Astrocyte (in vitro differentiated cells and primary cell): ENCODE measurements around the gene MFSD1. TPM values are rescaled to one million over a fixed set of nuclear protein-coding genes. Genes with fewer than 3 reads are reported as not detected.

ENCODE experiments used
- DNase-seq: peaks from one replicate; pipeline ENCODE4 v3.0.0-alpha.2; 2010; ENCODE audit warnings: low read depth
- FAIRE-seq: peaks from 2 replicates; lab custom pipeline; 2011; peaks lifted over from hg19 to GRCh38; lab: Jason Lieb, UNC
- H2AFZ ChIP-seq: 2 replicates; pipeline ENCODE4 v1.6.0; 2012; ENCODE audit warnings: low read depth, low read length, inconsistent platforms
- H3K27ac ChIP-seq: 2 replicates; pipeline ENCODE4 v1.5.1; 2011; ENCODE audit warnings: low read depth, low read length, inconsistent platforms
- H3K27me3 ChIP-seq: 2 replicates; pipeline ENCODE4 v1.6.0; 2011; ENCODE audit warnings: low read length, inconsistent platforms; ENCODE audit not compliant: insufficient read depth
- H3K36me3 ChIP-seq: 2 replicates; pipeline ENCODE4 v1.5.1; 2011; ENCODE audit warnings: low read length, inconsistent platforms; ENCODE audit not compliant: insufficient read depth
- H3K4me1 ChIP-seq: 2 replicates; pipeline ENCODE4 v1.5.1; 2011; ENCODE audit warnings: low read length, inconsistent platforms; ENCODE audit not compliant: insufficient read depth
- H3K4me2 ChIP-seq: 2 replicates; pipeline ENCODE4 v1.6.0; 2012; ENCODE audit warnings: low read length, inconsistent platforms
- H3K4me3 ChIP-seq: 2 replicates; pipeline ENCODE4 v1.5.1; 2011; ENCODE audit warnings: low read depth, mild to moderate bottlenecking, low read length, inconsistent platforms; ENCODE audit not compliant: insufficient read depth
- H3K79me2 ChIP-seq: 2 replicates; pipeline ENCODE4 v1.6.0; 2012; ENCODE audit warnings: mild to moderate bottlenecking, low read length, inconsistent platforms; ENCODE audit not compliant: insufficient read depth
- H3K9ac ChIP-seq: 2 replicates; pipeline ENCODE4 v1.6.0; 2012; ENCODE audit warnings: mild to moderate bottlenecking, low read length, inconsistent platforms
- H3K9me3 ChIP-seq: 2 replicates; pipeline ENCODE4 v1.5.1; 2012; ENCODE audit warnings: low read depth, mild to moderate bottlenecking, low read length, inconsistent platforms; ENCODE audit not compliant: insufficient read depth
- H4K20me1 ChIP-seq: 2 replicates; pipeline ENCODE4 v1.6.0; 2012; ENCODE audit warnings: low read length, inconsistent platforms; ENCODE audit not compliant: insufficient read depth
- H3K27ac Mint-ChIP-seq: one replicate; pipeline ENCODE4 v1.8.0; 2021; ENCODE audit warnings: mild to moderate bottlenecking, mixed read lengths; ENCODE audit not compliant: unreplicated experiment
- H3K27me3 Mint-ChIP-seq: one replicate; pipeline ENCODE4 v1.8.0; 2021; ENCODE audit warnings: low read depth, mixed read lengths; ENCODE audit not compliant: unreplicated experiment
- H3K36me3 Mint-ChIP-seq: one replicate; pipeline ENCODE4 v1.8.0; 2021; ENCODE audit warnings: low read depth, mixed read lengths; ENCODE audit not compliant: unreplicated experiment
- H3K4me1 Mint-ChIP-seq: one replicate; pipeline ENCODE4 v1.8.0; 2021; ENCODE audit warnings: low read depth, mixed read lengths; ENCODE audit not compliant: unreplicated experiment
- H3K4me3 Mint-ChIP-seq: one replicate; pipeline ENCODE4 v1.8.0; 2021; ENCODE audit warnings: mild to moderate bottlenecking, moderate library complexity, mixed read lengths; ENCODE audit not compliant: unreplicated experiment
- H3K9me3 Mint-ChIP-seq: one replicate; pipeline ENCODE4 v1.8.0; 2021; ENCODE audit warnings: mild to moderate bottlenecking, mixed read lengths; ENCODE audit not compliant: unreplicated experiment
- EZH2 ChIP-seq: IDR thresholded peaks from 2 replicates; pipeline ENCODE4 v1.6.1; 2012; ENCODE audit warnings: mild to moderate bottlenecking, low read length, inconsistent platforms; ENCODE audit not compliant: insufficient read depth
- total RNA-seq: library from RNA; stranded (reverse); gene quantifications from 2 replicates; pipeline ENCODE4 v1.2.1, GENCODE V29; 2021
- TF ChIP-seq, protein P1 (sequence below): IDR thresholded peaks from 2 replicates; pipeline ENCODE4 v1.5.1; 2011; ENCODE audit warnings: low read depth, mild to moderate bottlenecking, inconsistent platforms, low read length, moderate library complexity; ENCODE audit not compliant: insufficient read depth

Gene MFSD1
- total RNA-seq, 1 donor from 2014 or later = 62.2 TPM

DNA sequence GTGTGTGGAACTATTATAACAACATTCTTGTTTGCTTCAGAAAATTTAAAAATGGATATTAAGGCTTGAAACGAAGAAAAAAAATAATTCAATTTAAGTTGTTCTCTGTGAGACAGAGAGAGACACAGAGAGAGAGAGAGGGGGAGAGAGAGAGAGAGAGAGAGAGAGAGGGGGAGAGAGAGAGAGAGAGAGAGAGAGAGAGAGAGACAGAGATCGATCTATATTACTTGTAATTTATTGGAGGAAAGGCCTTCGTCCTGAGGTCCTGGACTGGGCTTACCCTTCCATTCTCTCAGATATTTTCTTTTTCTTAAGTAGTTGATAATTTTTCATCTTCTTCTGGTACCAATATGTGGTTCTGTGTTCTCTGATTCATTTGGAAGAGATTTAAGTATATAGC lies 25.9 kb downstream of the MFSD1 start:
- Mint-ChIP-seq H3K9me3 (peaks cover 3% of the 10 kb centered on the region), H3K4me3 (no peak overlapping the region), H3K27ac (no peak overlapping the region), H3K4me1 (no peaks in the 10 kb centered on the region), H3K27me3 (no peaks in the 10 kb centered on the region), H3K36me3 (peaks cover 19% of the 10 kb centered on the region)
- H3K36me3 ChIP-seq = peaks cover 41% of the 10 kb centered on the region
- no peak for TF ChIP-seq EZH2
- TF ChIP-seq, protein P1, sequence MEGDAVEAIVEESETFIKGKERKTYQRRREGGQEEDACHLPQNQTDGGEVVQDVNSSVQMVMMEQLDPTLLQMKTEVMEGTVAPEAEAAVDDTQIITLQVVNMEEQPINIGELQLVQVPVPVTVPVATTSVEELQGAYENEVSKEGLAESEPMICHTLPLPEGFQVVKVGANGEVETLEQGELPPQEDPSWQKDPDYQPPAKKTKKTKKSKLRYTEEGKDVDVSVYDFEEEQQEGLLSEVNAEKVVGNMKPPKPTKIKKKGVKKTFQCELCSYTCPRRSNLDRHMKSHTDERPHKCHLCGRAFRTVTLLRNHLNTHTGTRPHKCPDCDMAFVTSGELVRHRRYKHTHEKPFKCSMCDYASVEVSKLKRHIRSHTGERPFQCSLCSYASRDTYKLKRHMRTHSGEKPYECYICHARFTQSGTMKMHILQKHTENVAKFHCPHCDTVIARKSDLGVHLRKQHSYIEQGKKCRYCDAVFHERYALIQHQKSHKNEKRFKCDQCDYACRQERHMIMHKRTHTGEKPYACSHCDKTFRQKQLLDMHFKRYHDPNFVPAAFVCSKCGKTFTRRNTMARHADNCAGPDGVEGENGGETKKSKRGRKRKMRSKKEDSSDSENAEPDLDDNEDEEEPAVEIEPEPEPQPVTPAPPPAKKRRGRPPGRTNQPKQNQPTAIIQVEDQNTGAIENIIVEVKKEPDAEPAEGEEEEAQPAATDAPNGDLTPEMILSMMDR = no peak
- H3K27ac ChIP-seq = no peak overlapping the region
- no peaks in the 10 kb centered on the region for H3K9me3 ChIP-seq
- DNase-seq = no peak
- no peak for FAIRE-seq
- no peaks in the 10 kb centered on the region for H3K79me2 ChIP-seq
- H2AFZ ChIP-seq = no peak overlapping the region
- no peaks in the 10 kb centered on the region for H4K20me1 ChIP-seq
- H3K4me3 ChIP-seq = no peak overlapping the region
- H3K4me2 ChIP-seq = no peak overlapping the region
- no peak overlapping the region for H3K9ac ChIP-seq
- H3K27me3 ChIP-seq = no peaks in the 10 kb centered on the region
- no peaks in the 10 kb centered on the region for H3K4me1 ChIP-seq

GRCh38 chr3:158830391-158830790 lies 28.5 kb downstream of the MFSD1 start:
- H3K79me2 ChIP-seq = no peaks in the 10 kb centered on the region
- H3K9me3 ChIP-seq = no peaks in the 10 kb centered on the region
- H3K4me2 ChIP-seq = no peak overlapping the region
- H3K4me1 Mint-ChIP-seq = no peaks in the 10 kb centered on the region
- no peak overlapping the region for H3K9ac ChIP-seq
- no peak overlapping the region for H3K27ac ChIP-seq
- TF ChIP-seq, protein P1 = no peak
- no peak for TF ChIP-seq EZH2
- H3K9me3 Mint-ChIP-seq = peaks cover 3% of the 10 kb centered on the region
- no peaks in the 10 kb centered on the region for H3K27me3 Mint-ChIP-seq
- peaks cover 23% of the 10 kb centered on the region for H3K36me3 ChIP-seq
- H3K27me3 ChIP-seq = no peaks in the 10 kb centered on the region
- DNase-seq = peak; percentile 40
- H3K36me3 Mint-ChIP-seq = peaks cover 24% of the 10 kb centered on the region
- no peak for FAIRE-seq
- no peak overlapping the region for H2AFZ ChIP-seq
- no peak overlapping the region for H3K27ac Mint-ChIP-seq
- no peaks in the 10 kb centered on the region for H4K20me1 ChIP-seq
- no peak overlapping the region for H3K4me3 ChIP-seq
- H3K4me3 Mint-ChIP-seq = no peak overlapping the region
- no peaks in the 10 kb centered on the region for H3K4me1 ChIP-seq

DNA sequence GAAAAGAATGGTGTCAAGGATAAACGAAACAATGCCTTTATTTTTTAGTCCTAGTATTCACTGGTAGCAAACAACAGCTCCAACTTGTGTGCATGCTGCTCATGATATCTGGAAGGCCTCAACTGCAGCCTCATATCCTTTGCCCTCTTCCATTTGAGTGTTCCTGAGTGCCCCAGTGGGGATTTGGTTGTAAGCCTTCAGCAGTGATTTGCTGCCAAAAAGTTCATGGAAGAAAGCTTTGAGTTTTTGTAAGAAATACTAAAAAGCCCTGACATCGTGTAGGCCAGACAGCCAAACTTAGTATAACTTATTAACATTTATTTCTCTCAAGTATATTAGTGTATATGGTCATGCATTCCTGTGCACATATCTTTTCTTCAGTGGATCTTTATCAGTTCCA lies 30.0 kb downstream of the MFSD1 start:
- no peak overlapping the region for H3K27ac Mint-ChIP-seq
- H3K36me3 ChIP-seq = peaks cover 19% of the 10 kb centered on the region

More for the DNA sequence above, 30.0 kb downstream of the MFSD1 start:
- Histone ChIP-seq H3K79me2 (no peaks in the 10 kb centered on the region), H3K4me3 (no peak overlapping the region), H3K4me1 (no peaks in the 10 kb centered on the region), H4K20me1 (no peaks in the 10 kb centered on the region), H3K27ac (no peak overlapping the region), H3K9ac (no peak overlapping the region), H3K4me2 (no peak overlapping the region), H3K27me3 (no peaks in the 10 kb centered on the region), H3K9me3 (no peaks in the 10 kb centered on the region), H2AFZ (no peak overlapping the region)
- TF ChIP-seq, protein P1 = no peak
- no peak for TF ChIP-seq EZH2
- H3K9me3 Mint-ChIP-seq = peaks cover 3% of the 10 kb centered on the region
- DNase-seq = no peak
- H3K36me3 Mint-ChIP-seq = peaks cover 24% of the 10 kb centered on the region
- H3K4me3 Mint-ChIP-seq = no peak overlapping the region
- peaks cover 1% of the 10 kb centered on the region for H3K4me1 Mint-ChIP-seq
- H3K27me3 Mint-ChIP-seq = no peaks in the 10 kb centered on the region
- FAIRE-seq = no peak
